A673 (cell line): ENCODE measurements around the gene ATP9A.

ENCODE experiments used
- CTCF ChIP-seq: fragments of 300-800, 200-600 bp; sonication (generic); conservative IDR thresholded peaks from 2 replicates; pipeline ENCODE4 v1.5.1; 2017; ENCODE audit warnings: low read depth, mild to moderate bottlenecking, antibody characterized with exemption, low read length, moderate library complexity, mixed read lengths
- EZH2 ChIP-seq: fragments of 200-600 bp; sonication (generic); IDR thresholded peaks from 2 replicates; pipeline ENCODE4 v1.6.1; 2017; ENCODE audit warnings: borderline replicate concordance, low read depth, mild to moderate bottlenecking, mixed read lengths, antibody characterized with exemption, low read length; ENCODE audit not compliant: poor library complexity, severe bottlenecking

GRCh38 chr20:51570739-51571459 lies 197.3 kb downstream of the ATP9A start:
- TF ChIP-seq CTCF (no peak), EZH2 (no peak)
